ENCODE data around the gene HEPACAM2.

Gene HEPACAM2

GRCh38 chr7:93226310-93226709 is at the start of gene HEPACAM2:
Gene HEPACAM2 (minus strand): TSS chr7:93226469.
- DNase-seq = no peak

- DNase-seq = no peak
Measured at GRCh38 chr7:93265220-93265619, 39.0 kb upstream of the HEPACAM2 start.

- no peak for DNase-seq
Measured at GRCh38 chr7:93262535-93262934, 36.3 kb upstream of the HEPACAM2 start.

GRCh38 chr7:93258661-93259060 is 32.4 kb upstream of the HEPACAM2 start:
- no peak for DNase-seq

GRCh38 chr7:93249491-93250148 is 23.4 kb upstream of the HEPACAM2 start:
- DNase-seq = no peak

- DNase-seq = no peak
Measured at GRCh38 chr7:93245525-93246432, 19.5 kb upstream of the HEPACAM2 start.

- DNase-seq = no peak
Measured at GRCh38 chr7:93242106-93242505, 15.8 kb upstream of the HEPACAM2 start.

- DNase-seq = no peak
Measured at GRCh38 chr7:93239824-93240223, 13.6 kb upstream of the HEPACAM2 start.

- DNase-seq = no peak
Measured at GRCh38 chr7:93238748-93239147, 12.5 kb upstream of the HEPACAM2 start.

- DNase-seq = no peak
Measured at GRCh38 chr7:93238131-93238530, 11.9 kb upstream of the HEPACAM2 start.

- DNase-seq = no peak
Measured at GRCh38 chr7:93235541-93235940, 9.3 kb upstream of the HEPACAM2 start.

GRCh38 chr7:93232673-93233018 is 6.4 kb upstream of the HEPACAM2 start:
- no peak for DNase-seq

- DNase-seq = peak; percentile 97
Measured at GRCh38 chr7:93231799-93232672, 5.8 kb upstream of the HEPACAM2 start, which contains the start of gene VPS50. Gene VPS50 (plus strand): TSS chr7:93232366. CDS start chr7:93232468, 102 bp downstream.

- DNase-seq = no peak
Measured at GRCh38 chr7:93231259-93231658, 5.0 kb upstream of the HEPACAM2 start.

GRCh38 chr7:93228302-93228701 is 2.0 kb upstream of the HEPACAM2 start:
- DNase-seq = peak; percentile 36

- no peak for DNase-seq
Measured at GRCh38 chr7:93219868-93220267, 6.4 kb downstream of the HEPACAM2 start.

- no peak for DNase-seq
Measured at GRCh38 chr7:93218997-93219827, 7.1 kb downstream of the HEPACAM2 start.

- DNase-seq = no peak
Measured at GRCh38 chr7:93212881-93213280, 13.4 kb downstream of the HEPACAM2 start.

GRCh38 chr7:93211228-93211818 is 14.9 kb downstream of the HEPACAM2 start:
- DNase-seq = no peak

- no peak for DNase-seq
Measured at GRCh38 chr7:93205046-93205445, 21.2 kb downstream of the HEPACAM2 start.

GRCh38 chr7:93203496-93203895 is 22.8 kb downstream of the HEPACAM2 start:
- no peak for DNase-seq
